Measurements from ENCODE around the gene SP3. TPM values are rescaled to one million over a fixed set of nuclear protein-coding genes. Genes with fewer than 3 reads are reported as not detected.

The SP3 gene
- total RNA-seq, 4 donors from 2014 or later: 78.7 to 102 (median 92.2) TPM

DNA sequence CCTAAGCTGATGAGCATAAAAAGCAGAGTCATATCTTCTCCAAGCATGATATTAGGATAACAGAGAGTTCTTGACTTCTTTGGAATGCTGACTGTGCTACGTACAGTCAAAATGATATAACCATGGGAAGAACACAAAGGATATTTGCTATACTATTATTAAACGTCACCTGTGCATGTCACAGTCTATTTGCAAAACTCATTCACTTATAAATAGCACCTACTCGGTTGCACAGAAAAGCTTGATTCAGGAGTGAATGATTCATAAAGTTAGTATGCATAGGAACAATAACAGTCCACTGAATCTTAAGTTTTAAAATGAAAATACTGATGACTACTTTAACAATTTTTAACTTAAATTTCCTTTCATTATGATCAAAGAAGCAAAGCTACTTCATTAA lies 83.3 kb downstream of the SP3 start:
- DNase-seq (ENCODE audit: extremely low spot score): no peak
- intact Hi-C loops (cut with DNase I): loop anchor here (10.0 kb wide), 1 partner anchor 463 kb away; no protein-coding TSS in a partner anchor
- 78% methylated on average over 3 of the region's 3 CpGs for WGBS
- Histone ChIP-seq H3K36me3 (no peaks in the 10 kb centered on the region), H3K27me3 (no peaks in the 10 kb centered on the region), H3K4me1 (peaks cover 0 to 6% (median 0%) of the 10 kb centered on the region in 4 donors), H3K4me3 (no peak overlapping the region), H3K27ac (replicated peaks in 1 of 4) (no peak overlapping the region), H3K9me3 (no peaks in the 10 kb centered on the region)
- TF ChIP-seq EP300 (IDR thresholded peaks at IDR 0.05): no peak
- TF ChIP-seq POLR2AphosphoS5 (IDR thresholded peaks at IDR 0.05): no peak
- TF ChIP-seq POLR2A (IDR thresholded peaks at IDR 0.05; ENCODE audit: low read depth): no peak
- TF ChIP-seq, protein P1, sequence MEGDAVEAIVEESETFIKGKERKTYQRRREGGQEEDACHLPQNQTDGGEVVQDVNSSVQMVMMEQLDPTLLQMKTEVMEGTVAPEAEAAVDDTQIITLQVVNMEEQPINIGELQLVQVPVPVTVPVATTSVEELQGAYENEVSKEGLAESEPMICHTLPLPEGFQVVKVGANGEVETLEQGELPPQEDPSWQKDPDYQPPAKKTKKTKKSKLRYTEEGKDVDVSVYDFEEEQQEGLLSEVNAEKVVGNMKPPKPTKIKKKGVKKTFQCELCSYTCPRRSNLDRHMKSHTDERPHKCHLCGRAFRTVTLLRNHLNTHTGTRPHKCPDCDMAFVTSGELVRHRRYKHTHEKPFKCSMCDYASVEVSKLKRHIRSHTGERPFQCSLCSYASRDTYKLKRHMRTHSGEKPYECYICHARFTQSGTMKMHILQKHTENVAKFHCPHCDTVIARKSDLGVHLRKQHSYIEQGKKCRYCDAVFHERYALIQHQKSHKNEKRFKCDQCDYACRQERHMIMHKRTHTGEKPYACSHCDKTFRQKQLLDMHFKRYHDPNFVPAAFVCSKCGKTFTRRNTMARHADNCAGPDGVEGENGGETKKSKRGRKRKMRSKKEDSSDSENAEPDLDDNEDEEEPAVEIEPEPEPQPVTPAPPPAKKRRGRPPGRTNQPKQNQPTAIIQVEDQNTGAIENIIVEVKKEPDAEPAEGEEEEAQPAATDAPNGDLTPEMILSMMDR (IDR thresholded peaks at IDR 0.05): no peak

DNA sequence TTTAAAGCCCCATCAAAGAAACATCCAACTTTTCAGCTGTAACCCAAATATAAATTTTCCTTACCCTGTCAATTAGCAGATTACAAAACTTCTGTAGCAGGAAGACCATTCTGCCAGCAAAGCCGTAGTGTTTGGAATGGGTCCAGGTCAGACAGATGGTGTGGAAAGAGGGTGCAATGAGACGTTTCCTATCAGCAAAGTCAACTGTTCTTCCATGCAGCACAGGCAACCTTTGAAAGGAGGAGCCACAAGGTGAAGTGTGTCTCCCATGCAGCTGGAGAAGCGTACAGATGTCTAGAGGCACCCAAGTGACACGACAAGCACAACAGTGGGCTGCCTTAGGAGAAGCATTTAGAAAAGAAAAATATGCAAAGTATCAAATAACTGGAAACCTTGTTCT lies 83.7 kb downstream of the SP3 start:
- Histone ChIP-seq H3K4me1 (peaks cover 0 to 6% (median 0%) of the 10 kb centered on the region in 4 donors), H3K9me3 (no peaks in the 10 kb centered on the region), H3K27ac (replicated peaks in 1 of 4) (no peak overlapping the region), H3K36me3 (no peaks in the 10 kb centered on the region), H3K27me3 (no peaks in the 10 kb centered on the region), H3K4me3 (no peak overlapping the region)
- no peak for DNase-seq (ENCODE audit: extremely low spot score)
- intact Hi-C loops (cut with DNase I): loop anchor here (10.0 kb wide), 1 partner anchor 463 kb away; no protein-coding TSS in a partner anchor
- TF ChIP-seq POLR2AphosphoS5 (IDR thresholded peaks at IDR 0.05) (no peak), POLR2A (IDR thresholded peaks at IDR 0.05; ENCODE audit: low read depth) (no peak), EP300 (IDR thresholded peaks at IDR 0.05) (no peak)
- TF ChIP-seq, protein P1 (IDR thresholded peaks at IDR 0.05): no peak
- 33% methylated on average over 4 of the region's 4 CpGs for WGBS

DNA sequence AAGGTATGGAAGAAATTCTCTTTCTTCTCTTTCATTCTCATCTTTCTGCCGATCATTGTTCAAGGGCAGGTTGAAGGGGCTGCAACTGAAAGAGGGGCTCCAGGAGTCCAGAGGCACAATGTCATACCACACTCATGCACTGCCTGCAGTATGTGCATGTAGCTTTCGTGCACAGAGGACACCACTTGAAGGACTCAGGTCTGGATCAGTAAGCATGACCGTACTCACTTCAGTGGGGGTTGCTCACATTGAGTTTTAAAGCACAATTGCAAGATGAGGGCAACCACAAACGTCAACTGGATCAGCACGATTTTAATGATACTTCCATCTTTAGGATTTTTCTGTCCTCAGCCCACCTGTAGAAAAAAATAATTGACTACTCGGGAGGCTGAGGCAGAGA lies 84.6 kb downstream of the SP3 start:
- no peaks in the 10 kb centered on the region for H3K9me3 ChIP-seq
- no peak overlapping the region for H3K4me3 ChIP-seq
- no peak for TF ChIP-seq EP300 (IDR thresholded peaks at IDR 0.05)
- TF ChIP-seq POLR2AphosphoS5 (IDR thresholded peaks at IDR 0.05): no peak
- TF ChIP-seq POLR2A (IDR thresholded peaks at IDR 0.05; ENCODE audit: low read depth): no peak
- TF ChIP-seq, protein P1 (IDR thresholded peaks at IDR 0.05): no peak
- WGBS: 99% methylated on average over 6 of the region's 6 CpGs
- H3K4me1 ChIP-seq: peaks cover 0 to 6% (median 0%) of the 10 kb centered on the region in 4 donors
- no peak for DNase-seq (ENCODE audit: extremely low spot score)
- intact Hi-C loops (cut with DNase I): loop anchor here (10.0 kb wide), 1 partner anchor 464 kb away; no protein-coding TSS in a partner anchor
- no peaks in the 10 kb centered on the region for H3K27me3 ChIP-seq
- no peaks in the 10 kb centered on the region for H3K36me3 ChIP-seq
- no peak overlapping the region for H3K27ac ChIP-seq (replicated peaks in 1 of 4)

DNA sequence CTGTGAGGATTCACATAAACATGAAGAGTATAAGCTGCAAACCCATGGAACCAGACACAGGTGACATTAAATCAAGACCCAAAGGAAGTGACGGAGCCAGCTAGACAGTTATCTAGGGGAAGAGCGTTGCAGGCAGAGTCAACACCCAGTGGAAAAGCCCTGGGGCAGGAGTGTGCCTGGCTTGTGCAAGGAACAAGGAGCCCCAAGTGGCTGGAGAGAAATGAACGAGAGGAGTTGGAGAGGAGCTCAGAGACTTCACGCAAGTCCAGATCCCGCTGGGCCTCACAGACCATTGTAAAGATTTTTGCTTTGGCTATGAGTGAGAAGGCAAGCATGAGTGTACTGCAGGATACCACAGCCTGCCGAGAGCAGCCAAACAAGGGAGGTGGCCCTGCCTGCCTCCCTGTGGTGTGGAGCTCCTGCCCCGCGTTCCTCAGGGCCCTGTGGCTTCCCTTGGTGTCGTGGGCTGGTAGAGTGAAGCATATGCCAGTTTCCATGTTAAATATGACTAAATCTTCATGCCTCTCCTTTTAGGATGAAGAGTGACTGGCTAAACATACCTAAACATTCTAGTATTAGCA lies 88.2 kb downstream of the SP3 start:
- H3K36me3 ChIP-seq: no peaks in the 10 kb centered on the region
- H3K9me3 ChIP-seq: no peaks in the 10 kb centered on the region
- intact Hi-C loops (cut with DNase I): no loop called here
- no peak overlapping the region for H3K27ac ChIP-seq (replicated peaks in 1 of 4)
- TF ChIP-seq POLR2A (IDR thresholded peaks at IDR 0.05; ENCODE audit: low read depth) (no peak), POLR2AphosphoS5 (IDR thresholded peaks at IDR 0.05) (no peak), EP300 (IDR thresholded peaks at IDR 0.05) (no peak)
- TF ChIP-seq, protein P1 (IDR thresholded peaks at IDR 0.05): no peak
- no peak for DNase-seq (ENCODE audit: extremely low spot score)
- WGBS: 83% methylated on average over 9 of the region's 9 CpGs
- H3K4me1 ChIP-seq: no peaks in the 10 kb centered on the region
- no peaks in the 10 kb centered on the region for H3K27me3 ChIP-seq
- H3K4me3 ChIP-seq: no peak overlapping the region

DNA sequence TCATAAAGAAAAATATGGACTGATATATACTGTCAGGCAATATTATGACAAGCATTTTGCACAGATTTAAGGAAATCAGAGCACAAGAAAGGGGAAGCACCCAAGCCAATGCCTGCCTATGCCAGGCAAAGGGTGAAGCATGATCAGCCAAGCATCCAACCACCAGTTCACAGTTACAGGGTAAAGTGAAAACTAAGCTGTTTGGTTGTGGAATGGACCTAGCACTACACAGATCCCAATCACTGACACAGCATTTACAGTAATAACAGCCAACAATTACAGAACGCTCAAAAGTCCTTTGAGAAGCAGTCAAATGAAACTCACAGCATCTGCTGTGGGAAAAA lies 90.3 kb downstream of the SP3 start:
- TF ChIP-seq, protein P1 (IDR thresholded peaks at IDR 0.05): no peak
- TF ChIP-seq POLR2AphosphoS5 (IDR thresholded peaks at IDR 0.05) (no peak), EP300 (IDR thresholded peaks at IDR 0.05) (no peak), POLR2A (IDR thresholded peaks at IDR 0.05; ENCODE audit: low read depth) (no peak)
- WGBS: 89% methylated on average over 1 of the region's 1 CpG
- Histone ChIP-seq H3K27me3 (no peaks in the 10 kb centered on the region), H3K9me3 (no peaks in the 10 kb centered on the region), H3K36me3 (no peaks in the 10 kb centered on the region), H3K4me3 (no peak overlapping the region), H3K4me1 (no peaks in the 10 kb centered on the region), H3K27ac (replicated peaks in 1 of 4) (no peak overlapping the region)
- intact Hi-C loops (cut with DNase I): no loop called here
- no peak for DNase-seq (ENCODE audit: extremely low spot score)

All from esophagus muscularis mucosa (tissue), 4 donors.